A549 (cell line): ENCODE measurements around the gene GPBP1. TPM values are rescaled to one million over a fixed set of nuclear protein-coding genes. Genes with fewer than 3 reads are reported as not detected.
A peak's percentile ranks its signal among the peaks of the same experiment; 100 is the strongest.
"Not testable (repeated sequence)": the region's sequence is repeated elsewhere in the genome, so short reads cannot be mapped to it uniquely, and the experiment has no call there.

Experiments
- ATAC-seq, 2 experiments: fragments of 200-7000 bp in 1 of 2; fragments of >200 bp in 1 of 2; cut with Nextera tagmentation in 1 of 2; cut with Tn5 transposase in 1 of 2; 3 replicates each; pipeline versions ENCODE4 v1.8.0 to v1.9.1; 2018 to 2020; ENCODE audit warnings: mild to moderate bottlenecking in 1 of 2, moderate library complexity in 1 of 2
- CTCF ChIA-PET: fragments of 300-600 bp; sonication (Branson Sonifier 250); formaldehyde crosslinking; extraction: SDS; loops from one replicate; lab custom pipeline; 2021; ENCODE audit warnings: antibody characterized with exemption, inconsistent platforms; lab: Yijun Ruan, JAX
- POLR2A ChIA-PET: fragments of 350-600 bp; formaldehyde crosslinking; extraction: SDS; loops from one replicate; lab custom pipeline; 2021; ENCODE audit warnings: antibody characterized with exemption, inconsistent platforms; lab: Yijun Ruan, JAX
- DNase-seq, 2 experiments: peaks; one replicate each; pipeline versions ENCODE4 v3.0.0 to v3.0.0-alpha.2; 2011 to 2016; ENCODE audit warnings: low read depth in 1 of 2, low spot score in 1 of 2
- FAIRE-seq: peaks from 2 replicates; lab custom pipeline; 2011; peaks lifted over from hg19 to GRCh38; lab: Jason Lieb, UNC
- H3K27ac ChIP-seq, 2 experiments: fragments of >200 bp; sonication (Bioruptor Twin); formaldehyde crosslinking; 3 replicates each; pipeline ENCODE4 v1.5.1; 2016 to 2017
- H3K4me1 ChIP-seq: fragments of >200 bp; sonication (Bioruptor Twin); formaldehyde crosslinking; 3 replicates; pipeline ENCODE4 v1.6.1; 2016
- H3K4me2 ChIP-seq: fragments of >200 bp; sonication (Bioruptor Twin); formaldehyde crosslinking; 3 replicates; pipeline ENCODE4 v1.6.1; 2016
- H3K4me3 ChIP-seq: fragments of >200 bp; sonication (Bioruptor Twin); formaldehyde crosslinking; 3 replicates; pipeline ENCODE4 v1.5.1; 2016
- H3K9me3 ChIP-seq: fragments of >200 bp; sonication (Bioruptor Twin); formaldehyde crosslinking; 3 replicates; pipeline ENCODE4 v1.6.1; 2016
- ATOH8 ChIP-seq: fragments of 250-450 bp; sonication (Bioruptor Pico); IDR thresholded peaks from 2 replicates; pipeline ENCODE4 v1.5.0; 2020; ENCODE audit warnings: low read depth, mild to moderate bottlenecking, moderate library complexity
- CBX2 ChIP-seq: fragments of 200-600 bp; sonication (generic); IDR thresholded peaks from 2 replicates; pipeline ENCODE4 v1.6.1; 2016; ENCODE audit warnings: low read depth, mild to moderate bottlenecking, borderline replicate concordance
- CEBPB ChIP-seq, 2 experiments: fragments of >200 bp in 1 of 2; sonication (Bioruptor Twin) in 1 of 2; formaldehyde crosslinking in 1 of 2; IDR thresholded peaks; 2 replicates each; pipeline ENCODE4 v1.6.1; 2012 to 2016
- EHMT2 ChIP-seq: fragments of 200-600 bp; sonication (generic); IDR thresholded peaks from 2 replicates; pipeline ENCODE4 v1.6.1; 2016; ENCODE audit warnings: antibody characterized with exemption, low read depth, mild to moderate bottlenecking, moderate library complexity
- ESRRA ChIP-seq: fragments of 150-350 bp; IDR thresholded peaks from 2 replicates; pipeline ENCODE4 v1.6.1; 2014; ENCODE audit warnings: mild to moderate bottlenecking, low read length, borderline replicate concordance
- FOSB ChIP-seq: fragments of 250-450 bp; sonication (Bioruptor Pico); IDR thresholded peaks from 2 replicates; pipeline ENCODE4 v1.5.0; 2020; ENCODE audit warnings: mild to moderate bottlenecking, moderate library complexity
- FOXS1 ChIP-seq: fragments of 250-450 bp; sonication (Bioruptor Pico); IDR thresholded peaks from 2 replicates; pipeline ENCODE4 v1.5.0; 2020; ENCODE audit warnings: mild to moderate bottlenecking, moderate library complexity
- HDAC2 ChIP-seq: fragments of 200-600 bp; sonication (generic); IDR thresholded peaks from 2 replicates; pipeline ENCODE4 v1.6.1; 2016
- HOXB5 ChIP-seq: fragments of 250-450 bp; sonication (Bioruptor Pico); IDR thresholded peaks from 2 replicates; pipeline ENCODE4 v1.5.0; 2020; ENCODE audit warnings: mild to moderate bottlenecking, moderate library complexity
- JUN ChIP-seq, 2 experiments: fragments of >200 bp; sonication (Bioruptor Twin); formaldehyde crosslinking; IDR thresholded peaks; 2 replicates in 1 of 2; 3 replicates in 1 of 2; pipeline ENCODE4 v1.6.1; 2016 to 2017
- KDM1A ChIP-seq: fragments of 200-600 bp; sonication (generic); IDR thresholded peaks from 2 replicates; pipeline ENCODE4 v1.6.1; 2016; ENCODE audit warnings: low read depth, mild to moderate bottlenecking
- KDM5A ChIP-seq: fragments of 200-600 bp; sonication (generic); IDR thresholded peaks from 2 replicates; pipeline ENCODE4 v1.6.1; 2016; ENCODE audit warnings: antibody characterized with exemption, mild to moderate bottlenecking
- MAZ ChIP-seq: fragments of 150-350 bp; IDR thresholded peaks from 2 replicates; pipeline ENCODE4 v1.6.1; 2014; ENCODE audit warnings: antibody characterized with exemption, low read depth, low read length, borderline replicate concordance
- NFE2L2 ChIP-seq: fragments of 150-350 bp; conservative IDR thresholded peaks from 2 replicates; pipeline ENCODE4 v1.6.1; 2014; ENCODE audit warnings: low read length
- RNF2 ChIP-seq: fragments of 200-600 bp; sonication (generic); IDR thresholded peaks from 2 replicates; pipeline ENCODE4 v1.6.1; 2016; ENCODE audit warnings: low read depth, mild to moderate bottlenecking, antibody characterized with exemption, moderate library complexity, borderline replicate concordance
- SMC3 ChIP-seq: fragments of >200 bp; sonication (Bioruptor Twin); formaldehyde crosslinking; IDR thresholded peaks from 3 replicates; pipeline ENCODE4 v1.6.1; 2018; ENCODE audit warnings: inconsistent platforms
- SREBF2 ChIP-seq: fragments of 450-650 bp; IDR thresholded peaks from 2 replicates; pipeline ENCODE4 v1.6.1; 2014; ENCODE audit warnings: mild to moderate bottlenecking, moderate library complexity
- ZFP36 ChIP-seq: fragments of 450-650 bp; IDR thresholded peaks from 2 replicates; pipeline ENCODE4 v1.6.1; 2014; ENCODE audit warnings: borderline replicate concordance; ENCODE audit not compliant: partially characterized antibody
- WGBS: methylation state at CpG from one replicate; pipeline ENCODE4 v1.1.6; 2017; ENCODE audit errors: missing lambda C conversion rate; 5-methylcytosine and 5-hydroxymethylcytosine counted together
- polyA plus RNA-seq, 4 experiments: library from polyadenylated mRNA; depleted of rRNA in 3 of 4; stranded (reverse); fragments of >200 nt; fragmentation: RNase III in 1 of 4; extraction: RNeasy Plus Mini Kit Qiagen cat#74134 plus additional on column Dnase treatment in 1 of 4; gene quantifications; 2 replicates in 3 of 4; 3 replicates in 1 of 4; pipeline ENCODE4 v1.2.3, GENCODE V29; 2011 to 2017

The GPBP1 gene
- polyA plus RNA-seq, 2 of the 4 experiments (the other 2 are of a cell fraction), result 31.0 to 86.0 TPM

GRCh38 chr5:57307516-57307915 lies 133.7 kb downstream of the GPBP1 start (continued):
- no peak for TF ChIP-seq JUN (IDR thresholded peaks at IDR 0.05)
- TF ChIP-seq FOSB (CRISPR knock-in tag), result no peak

GRCh38 chr5:57309022-57309421 lies 135.2 kb downstream of the GPBP1 start:
- CTCF ChIA-PET, result interaction anchor here (0.6 to 2.8 kb wide), 2 partner anchors 10 to 41 kb away, joined by 4 to 13 read pairs; no protein-coding TSS in a partner anchor
- FAIRE-seq, H3K4me3 ChIP-seq, H3K4me1 ChIP-seq, ATAC-seq, DNase-seq, H3K4me2 ChIP-seq, H3K27ac ChIP-seq, POLR2A ChIA-PET: not testable (repeated sequence)
- peak; percentile 52 for TF ChIP-seq ZFP36
- peaks cover 20% of the 10 kb centered on the region; the same call in 2 of the 3 replicates for H3K9me3 ChIP-seq

GRCh38 chr5:57311251-57311650 lies 137.4 kb downstream of the GPBP1 start:
- H3K9me3 ChIP-seq, result peaks cover 16% of the 10 kb centered on the region; the same call in 2 of the 3 replicates
- ChIA-PET POLR2A (no interaction called here), CTCF (interaction anchor here (1.5 to 2.7 kb wide), 2 partner anchors 8 to 12 kb away, joined by 3 to 10 read pairs; no protein-coding TSS in a partner anchor)
- H3K4me1 ChIP-seq, result no peaks in the 10 kb centered on the region
- ATAC-seq (no peak), FAIRE-seq (no peak), DNase-seq (no peak)
- no peak overlapping the region for H3K4me3 ChIP-seq
- H3K4me2 ChIP-seq, result no peak overlapping the region
- TF ChIP-seq HDAC2 (no peak), CBX2 (no peak), SMC3 (no peak), RNF2 (no peak), MAZ (no peak), CEBPB (IDR thresholded peaks at IDR 0.05) (no peak), ESRRA (no peak), FOXS1 (no peak)
- 62% methylated on average over 2 of the region's 2 CpGs for WGBS
- no peak overlapping the region for H3K27ac ChIP-seq

GRCh38 chr5:57311921-57312735 lies 138.3 kb downstream of the GPBP1 start:
- Histone ChIP-seq H3K4me3 (no peak overlapping the region), H3K4me1 (no peaks in the 10 kb centered on the region), H3K4me2 (no peak overlapping the region), H3K27ac (no peak overlapping the region), H3K9me3 (peaks cover 14% of the 10 kb centered on the region; the same call in 1 of the 3 replicates)
- TF ChIP-seq CEBPB (IDR thresholded peaks at IDR 0.05) (no peak), NFE2L2 (no peak), KDM1A (no peak), SREBF2 (no peak), SMC3 (no peak), KDM5A (no peak), EHMT2 (no peak), ATOH8 (CRISPR knock-in tag) (no peak), ESRRA (no peak), HOXB5 (CRISPR knock-in tag) (no peak)
- 71% methylated on average over 6 of the region's 6 CpGs for WGBS
- CTCF ChIA-PET, result interaction anchor here (0.7 to 2.7 kb wide), 3 partner anchors 9 to 14 kb away, joined by 3 to 10 read pairs (median 3); no protein-coding TSS in a partner anchor
- peak; percentile 46 for FAIRE-seq
- POLR2A ChIA-PET, result no interaction called here
- ATAC-seq, result no peak
- no peak for DNase-seq
